PC-3 (cell line): ENCODE results near the gene ATP1A4. TPM values are rescaled to one million over a fixed set of nuclear protein-coding genes. Genes with fewer than 3 reads are reported as not detected.

Experiments used
- ATAC-seq: fragments of 200-7000 bp; cut with Tn5 transposase; 2 replicates; pipeline ENCODE4 v1.9.1; 2020; ENCODE audit warnings: mild to moderate bottlenecking, moderate library complexity
- BruUV-seq: library from RNA; stranded (reverse); fragments of 400-500 nt; replicated peaks from 2 replicates; lab custom pipeline; 2021; lab: Mats Ljungman, UMichigan
- CTCF ChIA-PET: fragments of 300-600 bp; sonication (Branson Sonifier 250); formaldehyde crosslinking; loops from one replicate; lab custom pipeline; 2022; ENCODE audit warnings: antibody characterized with exemption; lab: Charles Lee
- POLR2A ChIA-PET: fragments of 300-600 bp; sonication (Branson Sonifier 250); formaldehyde crosslinking; loops from one replicate; lab custom pipeline; 2022; ENCODE audit warnings: antibody characterized with exemption; ENCODE audit not compliant: unreplicated experiment; lab: Charles Lee
- DNase-seq: peaks from one replicate; pipeline ENCODE4 v3.0.0-alpha.2; 2015
- H2AFZ ChIP-seq: fragments of 300-600 bp; sonication (generic); 2 replicates; pipeline ENCODE4 v1.6.0; 2016; ENCODE audit warnings: antibody characterized with exemption, low read length
- H3F3A ChIP-seq: fragments of 300-600 bp; sonication (generic); one replicate; pipeline ENCODE4 v1.6.0; 2017; ENCODE audit warnings: antibody characterized with exemption, low read length, control low read depth, mild to moderate bottlenecking; ENCODE audit not compliant: unreplicated experiment
- H3K27ac ChIP-seq: fragments of 300-600 bp; sonication (generic); 2 replicates; pipeline ENCODE4 v1.5.1; 2016; ENCODE audit warnings: mild to moderate bottlenecking, low read length
- H3K27me3 ChIP-seq: fragments of 300-600 bp; sonication (generic); 2 replicates; pipeline ENCODE4 v1.6.1; 2016; ENCODE audit warnings: low read length, mixed read lengths
- H3K36me3 ChIP-seq: fragments of 300-600 bp; sonication (generic); 2 replicates; pipeline ENCODE4 v1.6.1; 2016; ENCODE audit warnings: low read depth, mixed run types, low read length, mixed read lengths
- H3K4me1 ChIP-seq: fragments of 300-600 bp; sonication (generic); 2 replicates; pipeline ENCODE4 v1.5.1; 2016; ENCODE audit warnings: low read length; ENCODE audit not compliant: insufficient read depth
- H3K4me2 ChIP-seq: fragments of 300-600 bp; sonication (generic); 2 replicates; pipeline ENCODE4 v1.6.0; 2016; ENCODE audit warnings: low read length
- H3K4me3 ChIP-seq: fragments of 300-600 bp; sonication (generic); 2 replicates; pipeline ENCODE4 v1.5.1; 2016; ENCODE audit warnings: mild to moderate bottlenecking, low read length, mixed read lengths
- H3K79me2 ChIP-seq: fragments of 300-600 bp; sonication (generic); 2 replicates; pipeline ENCODE4 v1.6.1; 2017; ENCODE audit warnings: low read length, mixed read lengths
- H3K9ac ChIP-seq: fragments of 300-600 bp; sonication (generic); 2 replicates; pipeline ENCODE4 v1.6.0; 2016; ENCODE audit warnings: mild to moderate bottlenecking, low read length
- H3K9me2 ChIP-seq: fragments of 300-600 bp; sonication (generic); replicated peaks from 2 replicates; pipeline ENCODE4 v1.6.1; 2016; ENCODE audit warnings: mixed run types, low read length, mixed read lengths
- H3K9me3 ChIP-seq: fragments of 300-600 bp; sonication (generic); 2 replicates; pipeline ENCODE4 v1.6.1; 2016; ENCODE audit warnings: low read length, mixed read lengths
- H4K20me1 ChIP-seq: fragments of 300-600 bp; sonication (generic); 2 replicates; pipeline ENCODE4 v1.6.1; 2016; ENCODE audit warnings: low read length, mixed read lengths
- CTCF ChIP-seq: fragments of 300-600 bp; sonication (generic); conservative IDR thresholded peaks from 2 replicates; pipeline ENCODE4 v1.5.1; 2017; ENCODE audit warnings: antibody characterized with exemption, low read depth, mild to moderate bottlenecking, low read length
- EZH2 ChIP-seq: fragments of 300-600 bp; sonication (generic); IDR thresholded peaks from one replicate; pipeline ENCODE4 v1.6.1; 2017; ENCODE audit warnings: antibody characterized with exemption, mild to moderate bottlenecking, low read length; ENCODE audit not compliant: unreplicated experiment
- EZH2phosphoT487 ChIP-seq: fragments of 300-600 bp; sonication (generic); IDR thresholded peaks from 2 replicates; pipeline ENCODE4 v1.6.1; 2018; ENCODE audit warnings: mild to moderate bottlenecking, antibody characterized with exemption, low read length, borderline replicate concordance
- intact Hi-C: fragments of 100-400 bp; cut with micrococcal nuclease; formaldehyde crosslinking; loops from 2 replicates; pipeline ENCODE4 v1.9.0; 2023
- total RNA-seq: library from RNA; depleted of rRNA; stranded (reverse); fragments of >200 nt; gene quantifications from 2 replicates; pipeline ENCODE4 v1.2.3, GENCODE V29; 2014

Gene ATP1A4
- total RNA-seq, 1 experiment from 2014 or later: 0.04 TPM

- Histone ChIP-seq H4K20me1 (no peaks in the 10 kb centered on the region), H3K27me3 (no peaks in the 10 kb centered on the region), H2AFZ (no peak overlapping the region), H3K9me3 (no peaks in the 10 kb centered on the region), H3K4me3 (no peak overlapping the region), H3F3A (no peaks in the 10 kb centered on the region), H3K27ac (peak overlapping the region; percentile 58), H3K79me2 (no peaks in the 10 kb centered on the region), H3K9me2 (no peaks in the 10 kb centered on the region), H3K4me2 (peak overlapping the region; percentile 15), H3K4me1 (peaks cover 11% of the 10 kb centered on the region; the same call in 1 of the 2 replicates), H3K36me3 (no peaks in the 10 kb centered on the region), H3K9ac (no peak overlapping the region)
- no TSS peak for BruUV-seq
- intact Hi-C loops: loop anchor here (1.0 kb wide), 1 partner anchor 60 kb away; no protein-coding TSS in a partner anchor
- TF ChIP-seq CTCF (no peak), EZH2 (no peak), EZH2phosphoT487 (no peak)
- peak; percentile 88 for DNase-seq
- POLR2A ChIA-PET: no interaction called here
- CTCF ChIA-PET: interaction anchor here (0.7 kb wide), 1 partner anchor 51 kb away, joined by 3 read pairs; no protein-coding TSS in a partner anchor
- peak; percentile 84 for ATAC-seq
These were observed 8.4 kb downstream of the ATP1A4 start for GRCh38 chr1:160159846-160160245.

GRCh38 chr1:160161965-160162705 is 10.7 kb downstream of the ATP1A4 start:
- ATAC-seq: peak; percentile 43; the same call in 1 of the 2 replicates
- Histone ChIP-seq H3K9me3 (no peaks in the 10 kb centered on the region), H3K27me3 (no peaks in the 10 kb centered on the region), H4K20me1 (no peaks in the 10 kb centered on the region), H3K36me3 (no peaks in the 10 kb centered on the region), H3K79me2 (no peaks in the 10 kb centered on the region), H3K4me2 (no peak overlapping the region), H3K9me2 (no peaks in the 10 kb centered on the region), H2AFZ (no peak overlapping the region), H3K4me3 (no peak overlapping the region), H3F3A (no peaks in the 10 kb centered on the region), H3K9ac (no peak overlapping the region), H3K27ac (no peak overlapping the region), H3K4me1 (peaks cover 16% of the 10 kb centered on the region)
- no peak for TF ChIP-seq EZH2phosphoT487
- no peak for TF ChIP-seq EZH2
- TF ChIP-seq CTCF: peak; percentile 57
- ChIA-PET CTCF (interaction anchor here (0.6 kb wide), 1 partner anchor 54 kb away, joined by 3 read pairs; no protein-coding TSS in a partner anchor), POLR2A (interaction anchor here (0.7 kb wide), 1 partner anchor 13 kb away, joined by 5 read pairs; no protein-coding TSS in a partner anchor)
- no TSS peak for BruUV-seq
- no peak for DNase-seq
- intact Hi-C loops: no loop called here

GRCh38 chr1:160162931-160163330 is 11.5 kb downstream of the ATP1A4 start:
- no peak for DNase-seq
- intact Hi-C loops: loop anchor here (1.0 kb wide), 1 partner anchor 62 kb away; no protein-coding TSS in a partner anchor
- TF ChIP-seq EZH2phosphoT487 (no peak), CTCF (no peak), EZH2 (no peak)

More at GRCh38 chr1:160162931-160163330, 11.5 kb downstream of the ATP1A4 start:
- Histone ChIP-seq H3K9ac (no peak overlapping the region), H3K27ac (no peak overlapping the region), H3K4me2 (no peak overlapping the region), H4K20me1 (no peaks in the 10 kb centered on the region), H3K9me3 (no peaks in the 10 kb centered on the region), H3F3A (no peaks in the 10 kb centered on the region), H2AFZ (no peak overlapping the region), H3K4me1 (peaks cover 22% of the 10 kb centered on the region), H3K9me2 (no peaks in the 10 kb centered on the region), H3K4me3 (no peak overlapping the region), H3K36me3 (no peaks in the 10 kb centered on the region), H3K79me2 (no peaks in the 10 kb centered on the region), H3K27me3 (no peaks in the 10 kb centered on the region)
- no peak for ATAC-seq
- CTCF ChIA-PET: no interaction called here
- no TSS peak for BruUV-seq
- POLR2A ChIA-PET: no interaction called here
